CD4-positive, CD25-positive, alpha-beta regulatory T cell (primary cell): ENCODE data around the gene STARD7. TPM values are rescaled to one million over a fixed set of nuclear protein-coding genes. Genes with fewer than 3 reads are reported as not detected.

Experiments
- ATAC-seq, 2 donors: fragments of 150-1000 bp; cut with Tn5 transposase; one replicate each; pipeline ENCODE4 v1.10.0; 2021; ENCODE audit warnings: low read depth in 2 of 2, moderate number of reproducible peaks in 2 of 2, moderate library complexity in 1 of 2
- DNase-seq, 3 donors: peaks; one replicate each; pipeline versions ENCODE4 v3.0.0 to v3.0.0-alpha.2; 2012 to 2022; ENCODE audit warnings: mixed read lengths in 1 of 3
- H3K27ac ChIP-seq: one replicate; pipeline ENCODE4 v1.7.0; 2013; ENCODE audit warnings: mild to moderate bottlenecking, low read length; ENCODE audit not compliant: insufficient read depth, poor library complexity, severe bottlenecking
- H3K27me3 ChIP-seq: one replicate; pipeline ENCODE4 v1.7.0; 2013; ENCODE audit warnings: low read length; ENCODE audit not compliant: control insufficient read depth, insufficient read depth
- H3K36me3 ChIP-seq: one replicate; pipeline ENCODE4 v1.7.0; 2013; ENCODE audit warnings: mild to moderate bottlenecking, low read length, moderate library complexity; ENCODE audit not compliant: control insufficient read depth, insufficient read depth
- H3K4me1 ChIP-seq: 2 replicates; pipeline ENCODE4 v1.7.0; 2013; ENCODE audit warnings: mild to moderate bottlenecking, low read length; ENCODE audit not compliant: insufficient read depth, control insufficient read depth, poor library complexity, severe bottlenecking
- H3K4me3 ChIP-seq: one replicate; pipeline ENCODE4 v1.7.0; 2013; ENCODE audit warnings: low read depth, mild to moderate bottlenecking, low read length, moderate library complexity
- H3K9me3 ChIP-seq, 2 experiments: 1 replicate in 1 of 2; 2 replicates in 1 of 2; pipeline ENCODE4 v1.7.0; 2013; ENCODE audit warnings: low read length in 2 of 2, mild to moderate bottlenecking in 1 of 2, moderate library complexity in 1 of 2; ENCODE audit not compliant: control insufficient read depth in 2 of 2
- H3K27ac Mint-ChIP-seq, 3 donors: one replicate each; pipeline ENCODE4 v1.8.0; 2020 to 2022; ENCODE audit warnings: mild to moderate bottlenecking in 3 of 3, mixed read lengths in 3 of 3, moderate library complexity in 2 of 3
- H3K27me3 Mint-ChIP-seq: one replicate; pipeline ENCODE4 v1.8.0; 2022; ENCODE audit warnings: mild to moderate bottlenecking, mixed read lengths
- H3K36me3 Mint-ChIP-seq: one replicate; pipeline ENCODE4 v1.8.0; 2020; ENCODE audit warnings: mixed read lengths
- H3K4me1 Mint-ChIP-seq, 4 donors: one replicate each; pipeline ENCODE4 v1.8.0; 2020 to 2022; ENCODE audit warnings: mixed read lengths in 4 of 4, mild to moderate bottlenecking in 1 of 4
- H3K4me3 Mint-ChIP-seq, 4 donors: one replicate each; pipeline ENCODE4 v1.8.0; 2020 to 2022; ENCODE audit warnings: mild to moderate bottlenecking in 4 of 4, mixed read lengths in 4 of 4, moderate library complexity in 3 of 4
- H3K9me3 Mint-ChIP-seq, 7 donors: one replicate each; pipeline ENCODE4 v1.8.0; 2020 to 2022; ENCODE audit warnings: mixed read lengths in 7 of 7, mild to moderate bottlenecking in 3 of 7, moderate library complexity in 2 of 7
- polyA plus RNA-seq, 4 donors: library from polyadenylated mRNA; unstranded; fragments of 300-500 nt; fragmentation: Illumina TruSeq; gene quantifications; one replicate each; pipeline ENCODE4 v1.2.3, GENCODE V29; 2021
- total RNA-seq: library from RNA; stranded (reverse); gene quantifications from one replicate; pipeline ENCODE4 v1.2.3, GENCODE V29; 2022

The STARD7 gene
- total and polyA plus RNA-seq, 5 donors from 2014 or later = 97.2 to 208 (median 196) TPM

DNA sequence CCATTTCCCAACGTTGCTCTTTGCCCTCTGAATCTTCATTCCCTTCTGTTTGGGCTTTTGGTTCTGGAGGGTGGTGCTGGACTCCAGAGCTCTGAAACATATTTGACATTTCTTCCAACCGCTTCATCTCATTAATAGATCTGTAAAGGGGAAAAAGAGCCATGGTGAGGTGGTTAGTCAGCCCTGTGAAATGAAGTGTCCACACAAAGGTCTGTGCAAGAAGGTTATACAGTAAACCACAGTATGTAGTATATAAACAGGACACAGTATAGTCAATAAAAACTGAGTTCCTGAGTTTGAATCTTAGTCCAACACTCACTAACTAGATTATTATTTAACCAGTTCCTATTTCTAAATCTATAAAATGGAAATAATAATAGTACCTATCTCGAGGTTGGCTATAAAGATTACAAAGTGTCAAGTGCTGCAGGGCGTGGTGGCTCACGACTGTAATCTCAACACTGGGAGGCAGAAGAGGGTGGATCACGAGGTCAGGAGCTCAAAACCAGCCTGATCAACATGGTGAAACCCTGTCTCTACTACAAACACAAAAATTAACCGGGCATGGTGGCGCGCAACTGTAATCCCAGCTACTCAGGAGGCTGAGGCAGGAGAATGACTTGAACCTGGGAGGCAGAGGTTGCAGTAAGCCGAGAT is 13.1 kb downstream of the STARD7 start:
- Histone ChIP-seq H3K36me3 (peaks cover 49% of the 10 kb centered on the region), H3K27ac (no peak overlapping the region), H3K9me3 (no peaks in the 10 kb centered on the region), H3K27me3 (no peaks in the 10 kb centered on the region), H3K4me1 (peaks cover 10% of the 10 kb centered on the region), H3K4me3 (no peak overlapping the region)
- peaks cover 30 to 46% (median 43%) of the 10 kb centered on the region in 4 donors for H3K4me1 Mint-ChIP-seq
- H3K27me3 Mint-ChIP-seq = no peaks in the 10 kb centered on the region
- peak overlapping the region in 1 of 3 donors; percentile 4 for H3K27ac Mint-ChIP-seq
- DNase-seq = no peak
- H3K4me3 Mint-ChIP-seq = peak overlapping the region in 1 of 4 donors; percentile 32
- no peak for ATAC-seq
- no peaks in the 10 kb centered on the region for H3K9me3 Mint-ChIP-seq
- peaks cover 40% of the 10 kb centered on the region for H3K36me3 Mint-ChIP-seq

DNA sequence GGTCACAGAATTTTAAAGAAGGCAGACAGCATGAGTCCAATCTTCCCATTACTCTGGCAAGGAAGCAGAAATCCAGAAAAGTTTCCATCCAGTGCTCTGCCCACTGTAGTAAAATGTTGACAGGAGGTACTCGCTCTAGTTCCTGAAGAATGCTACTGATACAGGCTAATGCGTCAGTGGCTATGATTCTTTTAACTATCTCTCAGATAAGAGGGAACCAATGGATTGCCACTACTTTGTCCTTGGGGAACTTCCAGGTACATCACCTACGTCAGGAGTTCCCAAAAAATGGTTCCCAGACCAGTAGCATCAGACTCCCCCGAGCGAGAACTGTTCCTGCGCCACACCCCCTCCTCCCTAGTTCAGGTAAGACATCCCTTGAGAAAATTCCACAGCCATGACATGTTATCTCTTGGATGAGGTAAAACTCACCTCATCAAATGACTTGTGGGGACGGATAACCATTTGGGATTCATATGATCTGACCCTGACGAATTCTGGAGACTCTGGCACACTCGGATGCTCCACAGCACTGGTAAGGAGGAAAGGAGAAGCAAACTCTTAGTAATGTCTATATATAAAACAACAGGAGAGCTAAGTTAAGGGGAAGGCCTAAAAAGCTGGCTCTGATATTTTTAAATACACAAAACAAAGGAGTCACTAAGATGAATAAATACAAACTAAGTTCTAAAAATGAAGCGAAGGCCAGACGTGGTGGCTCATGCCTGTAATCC is 16.5 kb downstream of the STARD7 start:
- H3K9me3 ChIP-seq = no peaks in the 10 kb centered on the region
- DNase-seq = no peak
- H3K4me3 ChIP-seq = no peak overlapping the region
- no peak overlapping the region for H3K27ac ChIP-seq
- peak overlapping the region in 2 of 3 donors; percentile 81 to 82 for H3K27ac Mint-ChIP-seq
- H3K4me3 Mint-ChIP-seq = no peak overlapping the region
- no peaks in the 10 kb centered on the region for H3K27me3 ChIP-seq
- peaks cover 10 to 25% (median 14%) of the 10 kb centered on the region in 4 donors for H3K4me1 Mint-ChIP-seq
- H3K36me3 Mint-ChIP-seq = peaks cover 44% of the 10 kb centered on the region
- H3K9me3 Mint-ChIP-seq = no peaks in the 10 kb centered on the region
- H3K4me1 ChIP-seq = no peaks in the 10 kb centered on the region
- peaks cover 71% of the 10 kb centered on the region for H3K36me3 ChIP-seq
- ATAC-seq = no peak
- no peaks in the 10 kb centered on the region for H3K27me3 Mint-ChIP-seq

DNA sequence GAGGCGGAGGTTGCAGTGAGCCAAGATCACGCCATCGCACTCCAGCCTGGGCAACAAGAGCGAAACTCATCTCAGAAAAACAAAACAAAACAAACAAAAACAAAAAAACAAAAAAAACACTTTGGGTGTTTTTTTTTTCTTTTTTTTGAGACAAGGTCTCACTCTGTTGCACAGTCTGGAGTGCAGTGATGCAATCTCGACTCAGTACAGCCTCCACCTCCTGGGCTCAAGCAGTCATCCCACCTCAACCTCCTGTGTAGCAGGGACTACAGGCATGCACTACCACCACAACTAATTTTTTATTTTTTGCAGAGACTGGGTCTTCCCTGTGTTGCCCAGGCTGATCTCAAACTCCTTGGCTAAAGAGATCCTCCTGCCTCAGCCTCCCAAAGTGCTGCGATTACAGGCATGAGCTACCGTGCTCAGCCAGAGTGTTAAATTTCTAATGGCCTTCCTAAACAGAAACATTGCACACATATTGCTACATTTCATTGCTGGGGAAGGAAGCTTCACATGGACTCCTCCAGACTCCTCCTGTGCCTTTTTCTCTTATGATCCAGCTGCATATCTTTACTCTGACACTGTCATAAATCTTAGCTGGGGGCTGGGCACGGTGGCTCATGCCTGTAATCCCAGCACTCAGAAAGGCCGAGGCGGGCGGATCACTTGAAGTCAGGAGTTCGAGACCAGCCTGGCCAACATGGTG is 19.7 kb downstream of the STARD7 start:
- no peak for ATAC-seq
- Histone ChIP-seq H3K4me1 (no peaks in the 10 kb centered on the region), H3K4me3 (no peak overlapping the region), H3K9me3 (no peaks in the 10 kb centered on the region), H3K27ac (no peak overlapping the region), H3K27me3 (no peaks in the 10 kb centered on the region), H3K36me3 (peaks cover 86% of the 10 kb centered on the region)
- Mint-ChIP-seq H3K36me3 (peaks cover 43% of the 10 kb centered on the region), H3K27ac (peak overlapping the region in 2 of 3 donors; percentile 32 to 52), H3K27me3 (no peaks in the 10 kb centered on the region), H3K4me3 (no peak overlapping the region), H3K4me1 (peaks cover 0 to 10% (median 5%) of the 10 kb centered on the region in 4 donors), H3K9me3 (no peaks in the 10 kb centered on the region)
- no peak for DNase-seq

DNA sequence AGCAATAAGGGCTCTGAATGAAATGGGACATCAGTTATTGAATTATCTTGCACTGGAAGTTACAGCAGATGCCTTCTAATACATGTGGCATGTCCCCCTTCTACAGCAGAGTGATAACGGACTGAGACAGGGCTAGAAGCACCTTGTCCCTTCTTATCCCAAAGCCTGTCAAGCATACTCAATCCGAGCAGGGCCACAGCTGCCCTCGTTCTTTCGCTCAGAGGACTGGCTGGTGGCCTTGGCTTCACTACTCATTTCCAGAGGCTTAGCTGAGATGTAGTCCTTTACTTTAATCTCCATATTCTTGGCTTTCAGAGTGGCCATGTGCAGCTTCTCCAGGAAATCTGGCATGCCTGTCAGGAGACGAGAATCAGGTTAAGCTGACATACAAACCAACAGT is 22.1 kb downstream of the STARD7 start:
- Mint-ChIP-seq H3K36me3 (peaks cover 28% of the 10 kb centered on the region), H3K27ac (peak overlapping the region in 1 of 3 donors; percentile 25), H3K9me3 (no peaks in the 10 kb centered on the region), H3K27me3 (no peaks in the 10 kb centered on the region), H3K4me3 (no peak overlapping the region), H3K4me1 (no peaks in the 10 kb centered on the region)
- Histone ChIP-seq H3K9me3 (no peaks in the 10 kb centered on the region), H3K36me3 (peaks cover 63% of the 10 kb centered on the region), H3K4me3 (no peak overlapping the region), H3K4me1 (no peaks in the 10 kb centered on the region), H3K27me3 (no peaks in the 10 kb centered on the region), H3K27ac (no peak overlapping the region)
- ATAC-seq (no peak), DNase-seq (no peak)

DNA sequence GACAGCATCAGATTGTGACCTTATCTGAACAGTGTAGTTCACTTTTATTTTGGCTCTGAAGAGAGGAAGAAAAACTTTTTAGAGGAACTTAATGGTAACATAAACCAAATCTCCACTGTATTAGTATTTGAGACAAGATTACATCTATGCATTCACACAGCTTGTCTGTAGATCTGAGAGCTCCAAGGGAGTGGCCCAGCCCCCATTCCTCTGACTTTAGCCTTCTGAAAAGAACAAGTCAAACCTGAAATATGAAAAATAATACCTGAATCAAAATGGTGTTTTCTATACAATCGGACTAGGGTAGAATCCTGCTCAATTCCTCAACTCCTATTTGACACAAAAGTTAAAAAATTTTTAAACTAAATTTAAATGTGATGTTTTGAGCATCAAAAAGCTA is 23.1 kb downstream of the STARD7 start:
- no peak overlapping the region for H3K4me3 Mint-ChIP-seq
- H3K27me3 Mint-ChIP-seq = no peaks in the 10 kb centered on the region
- H3K27ac Mint-ChIP-seq = no peak overlapping the region
- H3K36me3 ChIP-seq = peaks cover 53% of the 10 kb centered on the region
- ATAC-seq (no peak), DNase-seq (no peak)
- H3K27me3 ChIP-seq = no peaks in the 10 kb centered on the region
- no peaks in the 10 kb centered on the region for H3K4me1 ChIP-seq
- no peak overlapping the region for H3K4me3 ChIP-seq
- no peaks in the 10 kb centered on the region for H3K9me3 Mint-ChIP-seq
- peaks cover 0 to 2% (median under 1%) of the 10 kb centered on the region in 4 donors for H3K4me1 Mint-ChIP-seq
- peaks cover 23% of the 10 kb centered on the region for H3K36me3 Mint-ChIP-seq
- no peaks in the 10 kb centered on the region for H3K9me3 ChIP-seq
- H3K27ac ChIP-seq = no peak overlapping the region

DNA sequence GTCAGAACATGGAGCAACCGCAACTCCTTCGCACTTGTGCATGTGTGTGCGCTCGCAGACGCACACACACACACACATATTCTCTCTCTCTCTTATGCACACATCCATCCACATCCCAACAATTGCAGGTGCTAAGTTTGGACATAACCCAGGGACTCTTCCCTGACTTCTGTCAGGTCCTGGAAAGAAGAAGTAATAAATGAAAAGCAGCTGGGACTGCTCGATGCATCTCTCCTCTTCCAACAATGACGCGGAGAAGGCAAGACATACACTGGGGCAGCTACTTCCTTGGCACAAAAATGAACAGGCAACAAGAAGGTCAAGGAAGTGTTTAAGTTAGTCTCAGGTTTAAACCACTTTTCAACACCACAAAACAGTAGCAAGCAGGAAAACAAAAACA is 23.6 kb downstream of the STARD7 start:
- no peaks in the 10 kb centered on the region for H3K9me3 ChIP-seq
- Mint-ChIP-seq H3K4me3 (no peak overlapping the region), H3K27ac (peak overlapping the region in 1 of 3 donors; percentile 55), H3K27me3 (no peaks in the 10 kb centered on the region), H3K9me3 (no peaks in the 10 kb centered on the region), H3K4me1 (peaks cover 0 to 5% (median 1%) of the 10 kb centered on the region in 4 donors), H3K36me3 (peaks cover 23% of the 10 kb centered on the region)
- peaks cover 4% of the 10 kb centered on the region for H3K4me1 ChIP-seq
- no peak for ATAC-seq
- H3K27ac ChIP-seq = no peak overlapping the region
- peaks cover 48% of the 10 kb centered on the region for H3K36me3 ChIP-seq
- H3K4me3 ChIP-seq = no peak overlapping the region
- no peak for DNase-seq
- no peaks in the 10 kb centered on the region for H3K27me3 ChIP-seq

DNA sequence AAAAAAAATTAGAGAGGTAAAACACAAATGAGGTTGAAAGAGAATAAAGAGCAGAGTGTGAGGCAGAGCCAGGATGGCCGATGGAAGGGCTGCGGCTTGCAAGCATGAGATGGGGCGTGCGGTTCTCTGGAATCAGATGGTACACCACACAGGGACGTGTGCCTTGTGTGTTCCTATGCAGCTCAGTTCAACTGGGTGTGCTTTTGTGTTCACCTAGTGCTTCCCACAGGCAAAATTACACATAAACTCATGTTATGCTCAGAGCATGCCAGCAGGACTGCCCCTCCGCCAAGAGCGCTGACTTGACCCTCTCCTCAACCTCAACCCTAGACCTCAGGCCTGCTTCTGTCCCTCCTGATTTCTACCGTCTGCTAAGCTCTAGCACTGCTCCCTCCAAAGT is 24.4 kb downstream of the STARD7 start:
- no peaks in the 10 kb centered on the region for H3K27me3 Mint-ChIP-seq
- H3K27ac Mint-ChIP-seq = peak overlapping the region in 1 of 3 donors; percentile 13
- H3K36me3 ChIP-seq = peaks cover 44% of the 10 kb centered on the region
- H3K4me1 ChIP-seq = peaks cover 6% of the 10 kb centered on the region
- H3K4me1 Mint-ChIP-seq = peaks cover 0 to 7% (median 1%) of the 10 kb centered on the region in 4 donors
- H3K4me3 ChIP-seq = no peak overlapping the region
- peaks cover 21% of the 10 kb centered on the region for H3K36me3 Mint-ChIP-seq
- no peak overlapping the region for H3K27ac ChIP-seq
- no peak overlapping the region for H3K4me3 Mint-ChIP-seq
- H3K9me3 ChIP-seq = no peaks in the 10 kb centered on the region
- no peaks in the 10 kb centered on the region for H3K9me3 Mint-ChIP-seq
- DNase-seq (no peak), ATAC-seq (no peak)
- H3K27me3 ChIP-seq = no peaks in the 10 kb centered on the region
